B cell (primary cell): Measurements from ENCODE around the gene C12orf60. TPM values are rescaled to one million over a fixed set of nuclear protein-coding genes. Genes with fewer than 3 reads are reported as not detected.

ENCODE experiments used
- ATAC-seq: fragments of 200-7000 bp; cut with Tn5 transposase; one replicate; pipeline ENCODE4 v1.10.0; 2021; ENCODE audit warnings: low read depth, mild to moderate bottlenecking, moderate number of reproducible peaks, moderate library complexity
- CTCF ChIA-PET: fragments of 350-600 bp; sonication (Branson Sonifier 250); formaldehyde crosslinking; loops from one replicate; lab custom pipeline; 2021; ENCODE audit warnings: antibody characterized with exemption, inconsistent platforms; lab: Charles Lee
- POLR2A ChIA-PET: fragments of 350-600 bp; sonication (Branson Sonifier 250); formaldehyde crosslinking; loops from one replicate; lab custom pipeline; 2021; ENCODE audit warnings: antibody characterized with exemption; lab: Charles Lee
- DNase-seq: peaks from one replicate; pipeline ENCODE4 v3.0.0; 2013
- H2AFZ ChIP-seq: 2 replicates; pipeline ENCODE4 v1.6.1; 2012; ENCODE audit warnings: mild to moderate bottlenecking, low read depth, low read length; ENCODE audit not compliant: insufficient read depth, poor library complexity, severe bottlenecking
- H3K27ac ChIP-seq, 2 donors: 1 replicate in 1 of 2; 2 replicates in 1 of 2; pipeline ENCODE4 v1.5.1; 2012 to 2013; ENCODE audit warnings: low read length in 2 of 2, mild to moderate bottlenecking in 2 of 2, moderate library complexity in 1 of 2
- H3K27me3 ChIP-seq, 4 experiments: fragments of 200-600 bp in 1 of 4; sonication (generic) in 1 of 4; replicated peaks in 1 of 4; 1 replicate in 2 of 4; 2 replicates in 2 of 4; pipeline versions ENCODE4 v1.6.1 to v1.7.0; 2013 to 2016; ENCODE audit warnings: low read length in 3 of 4, mild to moderate bottlenecking in 2 of 4, mixed read lengths in 1 of 4, moderate library complexity in 1 of 4; ENCODE audit not compliant: insufficient read depth in 4 of 4, control insufficient read depth in 3 of 4; ENCODE audit errors: control extremely low read depth in 1 of 4
- H3K36me3 ChIP-seq, 2 experiments: replicated peaks in 1 of 2; 1 replicate in 1 of 2; 2 replicates in 1 of 2; pipeline versions ENCODE4 v1.6.1 to v1.7.1; 2013; ENCODE audit warnings: low read length in 1 of 2; ENCODE audit not compliant: insufficient read depth in 2 of 2, control insufficient read depth in 1 of 2; ENCODE audit errors: control extremely low read depth in 1 of 2, extremely low read depth in 1 of 2
- H3K4me1 ChIP-seq, 2 donors: fragments of 200-600 bp in 1 of 2; sonication (generic) in 1 of 2; 1 replicate in 1 of 2; 2 replicates in 1 of 2; pipeline versions ENCODE4 v1.5.1 to v1.6.1; 2013 to 2017; ENCODE audit warnings: low read length in 2 of 2; ENCODE audit not compliant: control insufficient read depth in 2 of 2, insufficient read depth in 2 of 2
- H3K4me2 ChIP-seq: replicated peaks from 2 replicates; pipeline ENCODE3; 2012; ENCODE audit warnings: mild to moderate bottlenecking, low read depth, low read length; ENCODE audit not compliant: poor library complexity, severe bottlenecking
- H3K4me3 ChIP-seq, 5 experiments: fragments of 200-600 bp in 1 of 5; sonication (generic) in 1 of 5; 1 replicate in 3 of 5; 2 replicates in 2 of 5; pipeline versions ENCODE4 v1.5.1 to v1.7.0; 2011 to 2016; ENCODE audit warnings: low read length in 4 of 5, mild to moderate bottlenecking in 4 of 5, low read depth in 2 of 5, control low read depth in 1 of 5, moderate library complexity in 1 of 5; ENCODE audit not compliant: insufficient read depth in 1 of 5; ENCODE audit errors: control extremely low read depth in 1 of 5, extremely low read depth in 1 of 5
- H3K79me2 ChIP-seq: fragments of 200-600 bp; sonication (generic); one replicate; pipeline ENCODE4 v1.6.0; 2016; ENCODE audit warnings: low read length; ENCODE audit not compliant: control insufficient read depth, insufficient read depth
- H3K9ac ChIP-seq: fragments of 200-600 bp; sonication (generic); 2 replicates; pipeline ENCODE4 v1.6.1; 2017; ENCODE audit warnings: mild to moderate bottlenecking, low read length, moderate library complexity
- H3K9me3 ChIP-seq, 3 donors: one replicate each; pipeline versions ENCODE4 v1.6.1 to v1.7.1; 2013; ENCODE audit warnings: low read length in 2 of 3; ENCODE audit not compliant: control insufficient read depth in 2 of 3, insufficient read depth in 1 of 3; ENCODE audit errors: control extremely low read depth in 1 of 3
- H4K20me1 ChIP-seq: 2 replicates; pipeline ENCODE4 v1.6.0; 2012; ENCODE audit warnings: mild to moderate bottlenecking, low read length; ENCODE audit not compliant: insufficient read depth, control insufficient read depth, poor library complexity, severe bottlenecking
- H3K27ac Mint-ChIP-seq: one replicate; pipeline ENCODE4 v1.8.0; 2021; ENCODE audit warnings: mixed read lengths
- H3K27me3 Mint-ChIP-seq: one replicate; pipeline ENCODE4 v1.8.0; 2021; ENCODE audit warnings: mixed read lengths
- H3K4me1 Mint-ChIP-seq: one replicate; pipeline ENCODE4 v1.8.0; 2021; ENCODE audit warnings: mixed read lengths
- H3K4me3 Mint-ChIP-seq: one replicate; pipeline ENCODE4 v1.8.0; 2021; ENCODE audit warnings: mixed read lengths
- H3K9me3 Mint-ChIP-seq: one replicate; pipeline ENCODE4 v1.8.0; 2022; ENCODE audit warnings: mixed read lengths; ENCODE audit not compliant: insufficient read depth
- EZH2 ChIP-seq: IDR thresholded peaks from 2 replicates; pipeline ENCODE4 v1.6.1; 2012; ENCODE audit warnings: borderline replicate concordance, low read depth, mild to moderate bottlenecking, moderate library complexity, low read length; ENCODE audit not compliant: insufficient read depth, poor library complexity, severe bottlenecking
- WGBS: methylation state at CpG from one replicate; pipeline ENCODE4 v1.1.5; 2013; ENCODE audit warnings: missing lambda C conversion rate; ENCODE audit not compliant: insufficient coverage; 5-methylcytosine and 5-hydroxymethylcytosine counted together
- intact Hi-C: fragments of 100-400 bp; cut with micrococcal nuclease; formaldehyde crosslinking; loops from one replicate; pipeline ENCODE4 v1.10.0; 2022
- polyA plus RNA-seq: library from polyadenylated mRNA; depleted of rRNA; stranded (reverse); fragments of >200 nt; gene quantifications from 2 replicates; pipeline ENCODE4 v1.2.3, GENCODE V29; 2012
- total RNA-seq, 2 donors: library from RNA; stranded (reverse); fragments of 120-200 nt in 1 of 2; gene quantifications; 1 replicate in 1 of 2; 2 replicates in 1 of 2; pipeline versions ENCODE4 v1.2.3 to v1.2.4, GENCODE V29; 2013 to 2022
- TF ChIP-seq, protein P1 (sequence below): fragments of 200-600 bp; IDR thresholded peaks from one replicate; pipeline ENCODE4 v1.8.0; 2022; ENCODE audit warnings: antibody characterized with exemption, mild to moderate bottlenecking

Gene C12orf60
- total and polyA plus RNA-seq, 2 donors (not counting 1 experiment from before 2014, with no cell fraction given), result 0.25 to 1.2 TPM

DNA sequence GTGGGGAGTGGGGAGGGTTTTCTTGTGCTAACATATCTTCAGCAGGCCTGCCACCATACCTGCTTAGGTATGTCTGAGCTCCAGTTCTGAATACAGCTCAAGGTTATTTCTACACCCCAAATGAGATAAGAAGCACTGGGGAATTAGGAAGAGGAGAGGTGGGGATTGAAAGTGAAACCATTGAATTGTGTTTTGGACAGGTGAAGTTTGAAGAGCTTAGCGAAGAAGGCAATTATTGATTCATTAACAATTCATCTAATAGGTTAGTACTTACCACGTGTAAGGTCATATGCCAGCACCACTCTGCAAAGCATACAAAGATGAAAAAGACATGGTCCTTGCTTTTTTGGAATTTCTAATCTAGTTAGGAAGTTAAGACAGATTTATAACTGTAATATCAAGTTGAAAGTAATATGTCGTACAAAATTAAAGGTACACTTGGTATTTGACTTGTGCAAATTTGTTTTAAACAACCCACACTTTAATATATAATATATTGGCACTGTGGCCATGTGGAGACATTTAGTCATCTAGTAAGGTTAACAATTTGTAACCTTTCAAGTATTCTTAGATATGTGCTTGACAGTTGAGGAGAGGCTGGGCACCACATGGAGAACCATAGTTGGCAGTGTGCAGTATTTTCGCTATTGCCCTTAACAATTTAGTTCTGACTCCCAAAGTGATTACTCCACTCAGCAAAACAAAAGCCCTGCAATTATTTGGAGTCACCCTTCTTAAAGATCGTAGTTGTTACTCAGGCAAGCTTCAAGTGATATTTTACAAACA, 6.9 kb downstream of the C12orf60 start:
- CTCF ChIA-PET, result interaction anchor here (0.9 to 3.6 kb wide), 4 partner anchors 11 to 411 kb away, joined by 3 to 30 read pairs (median 8); partner anchors contain the start of gene RERG
- Histone ChIP-seq H3K27ac (no peak overlapping the region), H3K36me3 (no peaks in the 10 kb centered on the region), H3K27me3 (no peaks in the 10 kb centered on the region), H3K4me3 (no peak overlapping the region), H3K9me3 (no peaks in the 10 kb centered on the region), H3K4me2 (peak overlapping the region; percentile 39), H4K20me1 (no peaks in the 10 kb centered on the region), H3K79me2 (peaks cover 25% of the 10 kb centered on the region), H3K9ac (peak overlapping the region; percentile 13), H3K4me1 (peaks cover 9 to 16% of the 10 kb centered on the region in 2 donors), H2AFZ (no peak overlapping the region)
- Mint-ChIP-seq H3K4me3 (peak overlapping the region; percentile 68), H3K27ac (peak overlapping the region; percentile 50), H3K9me3 (no peaks in the 10 kb centered on the region), H3K27me3 (no peaks in the 10 kb centered on the region), H3K4me1 (peaks cover 13% of the 10 kb centered on the region)
- ATAC-seq, result no peak
- TF ChIP-seq, protein P1, sequence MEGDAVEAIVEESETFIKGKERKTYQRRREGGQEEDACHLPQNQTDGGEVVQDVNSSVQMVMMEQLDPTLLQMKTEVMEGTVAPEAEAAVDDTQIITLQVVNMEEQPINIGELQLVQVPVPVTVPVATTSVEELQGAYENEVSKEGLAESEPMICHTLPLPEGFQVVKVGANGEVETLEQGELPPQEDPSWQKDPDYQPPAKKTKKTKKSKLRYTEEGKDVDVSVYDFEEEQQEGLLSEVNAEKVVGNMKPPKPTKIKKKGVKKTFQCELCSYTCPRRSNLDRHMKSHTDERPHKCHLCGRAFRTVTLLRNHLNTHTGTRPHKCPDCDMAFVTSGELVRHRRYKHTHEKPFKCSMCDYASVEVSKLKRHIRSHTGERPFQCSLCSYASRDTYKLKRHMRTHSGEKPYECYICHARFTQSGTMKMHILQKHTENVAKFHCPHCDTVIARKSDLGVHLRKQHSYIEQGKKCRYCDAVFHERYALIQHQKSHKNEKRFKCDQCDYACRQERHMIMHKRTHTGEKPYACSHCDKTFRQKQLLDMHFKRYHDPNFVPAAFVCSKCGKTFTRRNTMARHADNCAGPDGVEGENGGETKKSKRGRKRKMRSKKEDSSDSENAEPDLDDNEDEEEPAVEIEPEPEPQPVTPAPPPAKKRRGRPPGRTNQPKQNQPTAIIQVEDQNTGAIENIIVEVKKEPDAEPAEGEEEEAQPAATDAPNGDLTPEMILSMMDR, result no peak
- no peak for TF ChIP-seq EZH2
- DNase-seq, result no peak
- intact Hi-C loops, result no loop called here
- POLR2A ChIA-PET, result no interaction called here
- 100% methylated on average over 2 of the region's 5 CpGs for WGBS

DNA sequence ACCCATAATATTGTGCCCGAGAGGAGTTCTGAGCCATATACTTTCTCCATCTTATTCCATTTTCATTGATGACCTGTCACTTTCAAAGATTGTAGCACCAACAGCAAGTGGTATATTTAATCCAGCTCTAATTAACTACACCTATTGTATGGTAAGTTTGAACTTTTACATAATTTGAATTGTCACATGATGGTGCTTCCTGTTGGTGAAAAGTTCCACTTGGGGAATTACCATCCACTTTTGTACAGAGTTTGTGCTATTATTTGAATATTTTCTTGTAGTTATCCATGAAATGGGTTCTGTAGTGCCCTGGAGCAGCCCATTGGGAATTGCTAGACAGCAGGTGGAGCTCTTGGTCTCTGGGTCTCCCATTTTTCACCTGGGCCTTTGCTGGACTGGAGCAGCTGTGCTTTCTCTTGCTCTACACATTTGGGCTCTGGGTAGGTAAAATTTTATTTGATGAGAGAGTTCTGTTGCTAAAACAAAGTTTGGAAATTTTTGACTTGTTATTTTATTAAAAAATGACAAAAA, 7.5 kb downstream of the C12orf60 start:
- ATAC-seq (peak; percentile 28), DNase-seq (peak; percentile 35)
- Histone ChIP-seq H3K9ac (peak overlapping the region; percentile 13), H3K27ac (no peak overlapping the region), H3K4me3 (no peak overlapping the region), H3K36me3 (no peaks in the 10 kb centered on the region), H3K4me1 (peaks cover 9 to 16% of the 10 kb centered on the region in 2 donors), H3K4me2 (peak overlapping the region; percentile 39), H3K27me3 (no peaks in the 10 kb centered on the region), H3K79me2 (peaks cover 19% of the 10 kb centered on the region), H2AFZ (peak overlapping the region; percentile 25), H3K9me3 (no peaks in the 10 kb centered on the region), H4K20me1 (no peaks in the 10 kb centered on the region)
- Mint-ChIP-seq H3K27ac (peak overlapping the region; percentile 50), H3K4me1 (peaks cover 13% of the 10 kb centered on the region), H3K4me3 (peak overlapping the region; percentile 68), H3K9me3 (no peaks in the 10 kb centered on the region), H3K27me3 (no peaks in the 10 kb centered on the region)
- TF ChIP-seq, protein P1, result no peak
- TF ChIP-seq EZH2, result no peak
- 100% methylated on average over 1 of the region's 1 CpG for WGBS
- intact Hi-C loops, result no loop called here
- CTCF ChIA-PET, result interaction anchor here (1.2 to 3.6 kb wide), 4 partner anchors 11 to 458 kb away, joined by 3 to 30 read pairs (median 8); partner anchors contain the start of gene RERG
- POLR2A ChIA-PET, result no interaction called here
